Neural cell (in vitro differentiated cells): ENCODE measurements around the gene RBFOX2.

Experiments
- EP300 ChIP-seq: fragments of 450-650 bp; conservative IDR thresholded peaks from 2 replicates; pipeline ENCODE4 v1.6.1; 2014; ENCODE audit warnings: antibody characterized with exemption, mild to moderate bottlenecking, moderate library complexity; ENCODE audit not compliant: poor library complexity, severe bottlenecking
- EZH2 ChIP-seq: fragments of 200-600, 300-800 bp; shearing (Covaris generic), sonication (generic); IDR thresholded peaks from 2 replicates; pipeline ENCODE4 v1.6.1; 2014; ENCODE audit warnings: antibody characterized with exemption, low read length, borderline replicate concordance, mild to moderate bottlenecking; ENCODE audit not compliant: insufficient read depth, poor library complexity, severe bottlenecking
- MXI1 ChIP-seq: fragments of 450-650 bp; conservative IDR thresholded peaks from 2 replicates; pipeline ENCODE4 v1.6.1; 2014; ENCODE audit warnings: antibody characterized with exemption, mild to moderate bottlenecking; ENCODE audit not compliant: poor library complexity, severe bottlenecking
- POLR2AphosphoS5 ChIP-seq: IDR thresholded peaks from 2 replicates; pipeline ENCODE4 v1.6.1; 2012
- RAD21 ChIP-seq: fragments of 450-650 bp; conservative IDR thresholded peaks from 2 replicates; pipeline ENCODE4 v1.6.1; 2014; ENCODE audit warnings: antibody characterized with exemption, mild to moderate bottlenecking, moderate library complexity
- SMC3 ChIP-seq: fragments of 450-650 bp; conservative IDR thresholded peaks from 2 replicates; pipeline ENCODE4 v1.6.1; 2014; ENCODE audit warnings: antibody characterized with exemption, mild to moderate bottlenecking, moderate library complexity; ENCODE audit not compliant: poor library complexity
- TAF1 ChIP-seq: IDR thresholded peaks from 2 replicates; pipeline ENCODE4 v1.6.1; 2012; ENCODE audit warnings: low read depth
- TF ChIP-seq, protein P1 (sequence below): fragments of 450-650 bp; IDR thresholded peaks from 2 replicates; pipeline ENCODE4 v1.5.1; 2014; ENCODE audit warnings: antibody characterized with exemption, mild to moderate bottlenecking, moderate library complexity; ENCODE audit not compliant: poor library complexity, severe bottlenecking
- TF ChIP-seq, protein P2 (sequence below): IDR thresholded peaks from 2 replicates; pipeline ENCODE4 v1.6.1; 2012; ENCODE audit warnings: borderline replicate concordance

DNA sequence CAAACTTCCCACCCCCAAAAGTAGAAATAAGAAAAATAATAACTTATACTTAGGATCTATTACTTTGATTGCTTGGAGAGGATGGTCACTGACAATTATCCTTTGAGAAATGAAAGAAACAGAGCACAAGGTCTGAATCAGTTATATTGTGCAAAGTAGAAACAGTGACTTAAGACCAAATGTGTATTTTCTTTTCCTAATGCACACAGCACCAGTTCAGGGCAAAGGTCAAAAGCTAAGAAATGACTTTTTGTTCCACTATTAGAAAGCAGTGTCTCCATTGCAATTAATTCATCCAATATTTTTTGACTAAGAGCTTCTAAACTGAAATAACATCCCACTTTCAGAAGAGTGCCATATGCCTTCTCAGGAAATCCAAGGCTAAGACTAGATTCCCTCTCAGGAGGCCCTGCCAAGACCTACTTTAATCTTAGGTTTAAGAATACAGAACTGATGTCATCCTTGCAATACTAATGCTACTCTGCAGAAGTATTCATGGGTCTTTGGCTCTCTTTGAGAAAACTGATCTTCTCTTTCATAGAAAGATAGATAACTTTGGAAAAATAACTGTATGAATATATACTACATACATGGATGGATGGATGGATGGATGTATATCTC, 164.0 kb downstream of the RBFOX2 start:
- no peak for TF ChIP-seq EZH2
- TF ChIP-seq, protein P1, sequence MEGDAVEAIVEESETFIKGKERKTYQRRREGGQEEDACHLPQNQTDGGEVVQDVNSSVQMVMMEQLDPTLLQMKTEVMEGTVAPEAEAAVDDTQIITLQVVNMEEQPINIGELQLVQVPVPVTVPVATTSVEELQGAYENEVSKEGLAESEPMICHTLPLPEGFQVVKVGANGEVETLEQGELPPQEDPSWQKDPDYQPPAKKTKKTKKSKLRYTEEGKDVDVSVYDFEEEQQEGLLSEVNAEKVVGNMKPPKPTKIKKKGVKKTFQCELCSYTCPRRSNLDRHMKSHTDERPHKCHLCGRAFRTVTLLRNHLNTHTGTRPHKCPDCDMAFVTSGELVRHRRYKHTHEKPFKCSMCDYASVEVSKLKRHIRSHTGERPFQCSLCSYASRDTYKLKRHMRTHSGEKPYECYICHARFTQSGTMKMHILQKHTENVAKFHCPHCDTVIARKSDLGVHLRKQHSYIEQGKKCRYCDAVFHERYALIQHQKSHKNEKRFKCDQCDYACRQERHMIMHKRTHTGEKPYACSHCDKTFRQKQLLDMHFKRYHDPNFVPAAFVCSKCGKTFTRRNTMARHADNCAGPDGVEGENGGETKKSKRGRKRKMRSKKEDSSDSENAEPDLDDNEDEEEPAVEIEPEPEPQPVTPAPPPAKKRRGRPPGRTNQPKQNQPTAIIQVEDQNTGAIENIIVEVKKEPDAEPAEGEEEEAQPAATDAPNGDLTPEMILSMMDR, result no peak
- no peak for TF ChIP-seq POLR2AphosphoS5
- TF ChIP-seq RAD21, result no peak
- TF ChIP-seq TAF1, result no peak
- TF ChIP-seq EP300, result no peak
- TF ChIP-seq SMC3, result no peak
- TF ChIP-seq, protein P2, sequence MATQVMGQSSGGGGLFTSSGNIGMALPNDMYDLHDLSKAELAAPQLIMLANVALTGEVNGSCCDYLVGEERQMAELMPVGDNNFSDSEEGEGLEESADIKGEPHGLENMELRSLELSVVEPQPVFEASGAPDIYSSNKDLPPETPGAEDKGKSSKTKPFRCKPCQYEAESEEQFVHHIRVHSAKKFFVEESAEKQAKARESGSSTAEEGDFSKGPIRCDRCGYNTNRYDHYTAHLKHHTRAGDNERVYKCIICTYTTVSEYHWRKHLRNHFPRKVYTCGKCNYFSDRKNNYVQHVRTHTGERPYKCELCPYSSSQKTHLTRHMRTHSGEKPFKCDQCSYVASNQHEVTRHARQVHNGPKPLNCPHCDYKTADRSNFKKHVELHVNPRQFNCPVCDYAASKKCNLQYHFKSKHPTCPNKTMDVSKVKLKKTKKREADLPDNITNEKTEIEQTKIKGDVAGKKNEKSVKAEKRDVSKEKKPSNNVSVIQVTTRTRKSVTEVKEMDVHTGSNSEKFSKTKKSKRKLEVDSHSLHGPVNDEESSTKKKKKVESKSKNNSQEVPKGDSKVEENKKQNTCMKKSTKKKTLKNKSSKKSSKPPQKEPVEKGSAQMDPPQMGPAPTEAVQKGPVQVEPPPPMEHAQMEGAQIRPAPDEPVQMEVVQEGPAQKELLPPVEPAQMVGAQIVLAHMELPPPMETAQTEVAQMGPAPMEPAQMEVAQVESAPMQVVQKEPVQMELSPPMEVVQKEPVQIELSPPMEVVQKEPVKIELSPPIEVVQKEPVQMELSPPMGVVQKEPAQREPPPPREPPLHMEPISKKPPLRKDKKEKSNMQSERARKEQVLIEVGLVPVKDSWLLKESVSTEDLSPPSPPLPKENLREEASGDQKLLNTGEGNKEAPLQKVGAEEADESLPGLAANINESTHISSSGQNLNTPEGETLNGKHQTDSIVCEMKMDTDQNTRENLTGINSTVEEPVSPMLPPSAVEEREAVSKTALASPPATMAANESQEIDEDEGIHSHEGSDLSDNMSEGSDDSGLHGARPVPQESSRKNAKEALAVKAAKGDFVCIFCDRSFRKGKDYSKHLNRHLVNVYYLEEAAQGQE, result no peak
- no peak for TF ChIP-seq MXI1
